Colonic mucosa (tissue), 4 donors: ENCODE data around the gene MYO16. TPM values are rescaled to one million over a fixed set of nuclear protein-coding genes. Genes with fewer than 3 reads are reported as not detected.

ENCODE experiments used
- DNase-seq: peaks from one replicate; pipeline ENCODE4 v3.0.0-alpha.2; 2020
- H3K27ac ChIP-seq: fragments of 200-600 bp; one replicate; pipeline ENCODE4 v1.8.0; 2021
- H3K27me3 ChIP-seq: fragments of 200-600 bp; one replicate; pipeline ENCODE4 v1.8.0; 2021
- H3K36me3 ChIP-seq: fragments of 200-600 bp; one replicate; pipeline ENCODE4 v1.8.0; 2021
- H3K4me1 ChIP-seq: fragments of 200-600 bp; one replicate; pipeline ENCODE4 v1.8.0; 2021; ENCODE audit warnings: mild to moderate bottlenecking
- H3K4me3 ChIP-seq: fragments of 200-600 bp; one replicate; pipeline ENCODE4 v1.8.0; 2021
- H3K9ac ChIP-seq, 2 donors: one replicate each; pipeline ENCODE4 v1.7.0; 2013; ENCODE audit warnings: control low read depth in 2 of 2, low read depth in 2 of 2, low read length in 2 of 2
- H3K9me3 ChIP-seq: fragments of 200-600 bp; one replicate; pipeline ENCODE4 v1.8.0; 2021
- intact Hi-C: fragments of 100-400 bp; cut with DNase I; formaldehyde crosslinking; loops from one replicate; pipeline ENCODE4 v1.14.1; 2022
- total RNA-seq, 2 donors: library from RNA; stranded (reverse); fragmentation: NEBNext Ultra II Directional in 1 of 2; extraction: Animal tissue kit (Norgen Biotek cat#: 25700) in 1 of 2; gene quantifications; one replicate each; pipeline ENCODE4 v1.2.1, GENCODE V29; 2021
- TF ChIP-seq, protein P1 (sequence below): fragments of 200-600 bp; IDR thresholded peaks from one replicate; pipeline ENCODE4 v1.8.0; 2022; ENCODE audit warnings: antibody characterized with exemption, mild to moderate bottlenecking
- donor health status: healthy.
- donor health status: DM: no; HTN: no; CAD: no.
- donor health status: DM: no; HTN: no; CAD: no.

The MYO16 gene
- total RNA-seq, 2 donors from 2014 or later = 0.05 TPM; not detected in 1

GRCh38 chr13:109226631-109227030 lies 597.2 kb downstream of the MYO16 start:
- H3K27ac ChIP-seq = no peak overlapping the region
- intact Hi-C loops = no loop called here
- no peak overlapping the region for H3K4me3 ChIP-seq
- H3K9me3 ChIP-seq = no peaks in the 10 kb centered on the region
- no peaks in the 10 kb centered on the region for H3K36me3 ChIP-seq
- H3K27me3 ChIP-seq = no peaks in the 10 kb centered on the region
- no peak overlapping the region for H3K9ac ChIP-seq
- no peaks in the 10 kb centered on the region for H3K4me1 ChIP-seq
- TF ChIP-seq, protein P1, sequence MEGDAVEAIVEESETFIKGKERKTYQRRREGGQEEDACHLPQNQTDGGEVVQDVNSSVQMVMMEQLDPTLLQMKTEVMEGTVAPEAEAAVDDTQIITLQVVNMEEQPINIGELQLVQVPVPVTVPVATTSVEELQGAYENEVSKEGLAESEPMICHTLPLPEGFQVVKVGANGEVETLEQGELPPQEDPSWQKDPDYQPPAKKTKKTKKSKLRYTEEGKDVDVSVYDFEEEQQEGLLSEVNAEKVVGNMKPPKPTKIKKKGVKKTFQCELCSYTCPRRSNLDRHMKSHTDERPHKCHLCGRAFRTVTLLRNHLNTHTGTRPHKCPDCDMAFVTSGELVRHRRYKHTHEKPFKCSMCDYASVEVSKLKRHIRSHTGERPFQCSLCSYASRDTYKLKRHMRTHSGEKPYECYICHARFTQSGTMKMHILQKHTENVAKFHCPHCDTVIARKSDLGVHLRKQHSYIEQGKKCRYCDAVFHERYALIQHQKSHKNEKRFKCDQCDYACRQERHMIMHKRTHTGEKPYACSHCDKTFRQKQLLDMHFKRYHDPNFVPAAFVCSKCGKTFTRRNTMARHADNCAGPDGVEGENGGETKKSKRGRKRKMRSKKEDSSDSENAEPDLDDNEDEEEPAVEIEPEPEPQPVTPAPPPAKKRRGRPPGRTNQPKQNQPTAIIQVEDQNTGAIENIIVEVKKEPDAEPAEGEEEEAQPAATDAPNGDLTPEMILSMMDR = no peak
- no peak for DNase-seq

DNA sequence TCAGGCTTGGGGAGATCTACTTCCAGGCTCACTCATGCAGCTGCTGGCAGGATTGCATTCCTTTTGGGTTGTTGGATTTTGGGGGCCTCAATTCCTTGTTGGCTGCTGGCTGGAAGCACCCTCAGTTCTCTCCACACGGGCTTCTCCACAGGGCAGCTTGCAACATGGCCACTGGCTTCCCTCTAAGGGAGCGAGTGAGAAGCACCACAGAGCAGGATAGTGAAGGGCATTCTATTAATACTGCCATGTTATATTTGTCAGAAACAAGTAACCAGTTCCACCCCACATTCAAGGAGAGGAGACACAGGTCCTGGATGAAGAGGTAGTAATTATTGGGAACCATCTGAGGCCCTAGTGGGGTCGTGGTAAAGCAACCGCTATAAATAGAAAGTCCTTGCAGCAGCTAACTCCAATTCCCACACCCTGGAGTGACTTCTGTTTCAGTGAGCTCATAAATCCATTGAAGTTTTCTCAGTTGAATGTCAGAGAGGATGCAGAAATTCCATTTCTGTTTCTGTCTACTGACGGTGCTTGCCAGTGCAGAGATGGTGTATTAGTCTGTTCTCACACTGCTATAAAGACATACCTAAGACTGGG lies 598.0 kb downstream of the MYO16 start:
- Histone ChIP-seq H3K4me3 (no peak overlapping the region), H3K36me3 (no peaks in the 10 kb centered on the region), H3K9me3 (no peaks in the 10 kb centered on the region), H3K9ac (no peak overlapping the region), H3K27me3 (no peaks in the 10 kb centered on the region), H3K4me1 (no peaks in the 10 kb centered on the region), H3K27ac (no peak overlapping the region)
- intact Hi-C loops = no loop called here
- TF ChIP-seq, protein P1 = no peak
- no peak for DNase-seq

GRCh38 chr13:109228211-109228610 lies 598.8 kb downstream of the MYO16 start:
- Histone ChIP-seq H3K4me3 (no peak overlapping the region), H3K36me3 (no peaks in the 10 kb centered on the region), H3K9me3 (no peaks in the 10 kb centered on the region), H3K9ac (no peak overlapping the region), H3K27me3 (no peaks in the 10 kb centered on the region), H3K27ac (no peak overlapping the region), H3K4me1 (no peaks in the 10 kb centered on the region)
- DNase-seq = no peak
- TF ChIP-seq, protein P1 = no peak
- intact Hi-C loops = no loop called here

DNA sequence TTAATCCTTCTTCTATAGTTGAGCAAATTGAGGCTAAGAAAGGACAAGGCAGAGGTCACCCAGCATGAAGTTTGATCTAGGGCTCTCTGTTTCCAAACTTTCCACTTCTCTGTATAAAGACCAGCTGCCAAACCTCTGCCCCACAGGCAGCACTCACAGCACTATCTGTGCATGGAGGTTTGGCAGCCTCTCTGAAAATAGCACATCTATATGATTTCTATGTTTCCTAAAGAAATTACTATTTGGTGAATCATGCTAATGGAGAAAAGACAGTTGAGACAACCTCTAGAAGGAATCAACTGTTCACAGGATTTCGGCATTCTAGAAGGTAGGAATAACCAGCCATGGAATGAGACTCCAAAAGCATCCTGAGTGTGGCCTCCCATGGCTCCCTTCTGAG lies 602.5 kb downstream of the MYO16 start:
- H3K4me3 ChIP-seq = no peak overlapping the region
- no peak overlapping the region for H3K27ac ChIP-seq
- TF ChIP-seq, protein P1 = no peak
- no peaks in the 10 kb centered on the region for H3K36me3 ChIP-seq
- intact Hi-C loops = no loop called here
- H3K9ac ChIP-seq = no peak overlapping the region
- no peaks in the 10 kb centered on the region for H3K9me3 ChIP-seq
- H3K4me1 ChIP-seq = no peaks in the 10 kb centered on the region
- DNase-seq = no peak
- H3K27me3 ChIP-seq = no peaks in the 10 kb centered on the region

GRCh38 chr13:109233293-109233692 lies 603.9 kb downstream of the MYO16 start:
- H3K9me3 ChIP-seq = no peaks in the 10 kb centered on the region
- no peaks in the 10 kb centered on the region for H3K27me3 ChIP-seq
- TF ChIP-seq, protein P1 = no peak
- no peaks in the 10 kb centered on the region for H3K36me3 ChIP-seq
- H3K4me3 ChIP-seq = no peak overlapping the region
- intact Hi-C loops = no loop called here
- DNase-seq = no peak
- no peak overlapping the region for H3K9ac ChIP-seq
- H3K27ac ChIP-seq = no peak overlapping the region
- H3K4me1 ChIP-seq = no peaks in the 10 kb centered on the region
